ENCODE measurements around the gene NAA10.

- TF ChIP-seq CTCF (IDR thresholded peaks at IDR 0.05; ENCODE audit: poor library complexity, severe bottlenecking), result no peak
- TF ChIP-seq EZH2 (IDR thresholded peaks at IDR 0.05; ENCODE audit: borderline replicate concordance, insufficient read depth, low read length, poor library complexity, severe bottlenecking), result no peak
- TF ChIP-seq, protein P1, sequence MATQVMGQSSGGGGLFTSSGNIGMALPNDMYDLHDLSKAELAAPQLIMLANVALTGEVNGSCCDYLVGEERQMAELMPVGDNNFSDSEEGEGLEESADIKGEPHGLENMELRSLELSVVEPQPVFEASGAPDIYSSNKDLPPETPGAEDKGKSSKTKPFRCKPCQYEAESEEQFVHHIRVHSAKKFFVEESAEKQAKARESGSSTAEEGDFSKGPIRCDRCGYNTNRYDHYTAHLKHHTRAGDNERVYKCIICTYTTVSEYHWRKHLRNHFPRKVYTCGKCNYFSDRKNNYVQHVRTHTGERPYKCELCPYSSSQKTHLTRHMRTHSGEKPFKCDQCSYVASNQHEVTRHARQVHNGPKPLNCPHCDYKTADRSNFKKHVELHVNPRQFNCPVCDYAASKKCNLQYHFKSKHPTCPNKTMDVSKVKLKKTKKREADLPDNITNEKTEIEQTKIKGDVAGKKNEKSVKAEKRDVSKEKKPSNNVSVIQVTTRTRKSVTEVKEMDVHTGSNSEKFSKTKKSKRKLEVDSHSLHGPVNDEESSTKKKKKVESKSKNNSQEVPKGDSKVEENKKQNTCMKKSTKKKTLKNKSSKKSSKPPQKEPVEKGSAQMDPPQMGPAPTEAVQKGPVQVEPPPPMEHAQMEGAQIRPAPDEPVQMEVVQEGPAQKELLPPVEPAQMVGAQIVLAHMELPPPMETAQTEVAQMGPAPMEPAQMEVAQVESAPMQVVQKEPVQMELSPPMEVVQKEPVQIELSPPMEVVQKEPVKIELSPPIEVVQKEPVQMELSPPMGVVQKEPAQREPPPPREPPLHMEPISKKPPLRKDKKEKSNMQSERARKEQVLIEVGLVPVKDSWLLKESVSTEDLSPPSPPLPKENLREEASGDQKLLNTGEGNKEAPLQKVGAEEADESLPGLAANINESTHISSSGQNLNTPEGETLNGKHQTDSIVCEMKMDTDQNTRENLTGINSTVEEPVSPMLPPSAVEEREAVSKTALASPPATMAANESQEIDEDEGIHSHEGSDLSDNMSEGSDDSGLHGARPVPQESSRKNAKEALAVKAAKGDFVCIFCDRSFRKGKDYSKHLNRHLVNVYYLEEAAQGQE (IDR thresholded peaks at IDR 0.05; ENCODE audit: borderline replicate concordance), result no peak
- TF ChIP-seq TAF1 (IDR thresholded peaks at IDR 0.05; ENCODE audit: low read depth), result no peak
- TF ChIP-seq EP300 (conservative IDR thresholded peaks at IDR 0.05; ENCODE audit: poor library complexity, severe bottlenecking), result no peak
- no peak for TF ChIP-seq POLR2AphosphoS5 (IDR thresholded peaks at IDR 0.05)
Measured at GRCh38 chrX:153887385-153887784, 47.5 kb downstream of the NAA10 start.
